Endothelial cell of umbilical vein (primary cell): Measurements from ENCODE around the gene KLRK1.
"Not testable (repeated sequence)": the region's sequence is repeated elsewhere in the genome, so short reads cannot be mapped to it uniquely, and the experiment has no call there.

ENCODE experiments used
- CTCF ChIP-seq, 2 donors: IDR thresholded peaks; 1 replicate in 1 of 2; 2 replicates in 1 of 2; pipeline ENCODE4 v1.5.1; 2011; ENCODE audit warnings: low read length in 2 of 2, mild to moderate bottlenecking in 2 of 2, moderate library complexity in 2 of 2, control low read depth in 1 of 2, inconsistent platforms in 1 of 2, low read depth in 1 of 2; ENCODE audit not compliant: insufficient read depth in 1 of 2; ENCODE audit errors: extremely low read depth in 1 of 2
- EZH2 ChIP-seq: IDR thresholded peaks from 2 replicates; pipeline ENCODE4 v1.6.1; 2012; ENCODE audit warnings: borderline replicate concordance, low read depth, mild to moderate bottlenecking, moderate library complexity, low read length, inconsistent platforms; ENCODE audit not compliant: severe bottlenecking
- JUN ChIP-seq: IDR thresholded peaks from 2 replicates; pipeline ENCODE4 v1.6.1; 2011; ENCODE audit warnings: borderline replicate concordance, low read depth; ENCODE audit not compliant: insufficient read length, insufficient read depth
- MAX ChIP-seq: IDR thresholded peaks from 2 replicates; pipeline ENCODE4 v1.6.1; 2011; ENCODE audit not compliant: insufficient read depth, insufficient read length
- MYC ChIP-seq: IDR thresholded peaks from one replicate; pipeline ENCODE4 v1.6.1; 2011; ENCODE audit warnings: mild to moderate bottlenecking, low read depth, low read length
- POLR2A ChIP-seq: IDR thresholded peaks from 2 replicates; pipeline ENCODE4 v1.6.1; 2012; ENCODE audit warnings: low read depth, mild to moderate bottlenecking, control low read depth, low read length
- POLR2AphosphoS5 ChIP-seq: IDR thresholded peaks from 2 replicates; pipeline ENCODE4 v1.6.1; 2012; ENCODE audit warnings: low read depth, mild to moderate bottlenecking, control low read depth, low read length, moderate library complexity; ENCODE audit not compliant: insufficient read depth

GRCh38 chr12:10394531-10395152, 4.8 kb upstream of the KLRK1 start:
- TF ChIP-seq EZH2; CTCF (IDR thresholded peaks at IDR 0.05; ENCODE audit: extremely low read depth in 1 of 2, insufficient read depth in 1 of 2, low read depth in 1 of 2, low read length in 2 of 2); JUN; POLR2A; MYC; POLR2AphosphoS5; MAX: not testable (repeated sequence)
